Panc1 (cell line): ENCODE results near the gene TNFAIP2. TPM values are rescaled to one million over a fixed set of nuclear protein-coding genes. Genes with fewer than 3 reads are reported as not detected.

Experiments
- ATAC-seq: fragments of 200-7000 bp; cut with Tn5 transposase; 2 replicates; pipeline ENCODE4 v1.9.1; 2020; ENCODE audit warnings: mild to moderate bottlenecking, moderate library complexity
- BruUV-seq: library from RNA; stranded (reverse); fragments of 400-500 nt; replicated peaks from 2 replicates; lab custom pipeline; 2021; lab: Mats Ljungman, UMichigan
- CTCF ChIA-PET: fragments of 300-600 bp; sonication (Branson Sonifier 250); formaldehyde crosslinking; loops from one replicate; lab custom pipeline; 2022; ENCODE audit warnings: antibody characterized with exemption; lab: Charles Lee
- POLR2A ChIA-PET: fragments of 300-600 bp; sonication (Branson Sonifier 250); formaldehyde crosslinking; loops from one replicate; lab custom pipeline; 2022; ENCODE audit warnings: antibody characterized with exemption; lab: Charles Lee
- DNase-seq: peaks from one replicate; pipeline ENCODE4 v3.0.0-alpha.2; 2010; ENCODE audit warnings: low read depth, low spot score
- H3K27ac ChIP-seq: 2 replicates; pipeline ENCODE4 v1.5.1; 2011; ENCODE audit warnings: mild to moderate bottlenecking, low read length, inconsistent platforms
- H3K27me3 ChIP-seq: fragments of 200-500 bp; sonication (Bioruptor generic); 2 replicates; pipeline ENCODE4 v1.6.0; 2014; ENCODE audit warnings: low read length, inconsistent platforms; ENCODE audit not compliant: control insufficient read depth, insufficient read depth
- H3K36me3 ChIP-seq: fragments of 200-500 bp; sonication (Bioruptor generic); 2 replicates; pipeline ENCODE4 v1.5.1; 2014; ENCODE audit warnings: inconsistent platforms, mild to moderate bottlenecking, low read length, moderate library complexity; ENCODE audit not compliant: control insufficient read depth, insufficient read depth
- H3K4me1 ChIP-seq: 2 replicates; pipeline ENCODE4 v1.5.1; 2011; ENCODE audit warnings: inconsistent platforms, mild to moderate bottlenecking, low read length, moderate library complexity; ENCODE audit not compliant: control insufficient read depth, insufficient read depth
- H3K4me3 ChIP-seq, 2 experiments: 2 replicates each; pipeline ENCODE4 v1.5.1; 2011 to 2012; ENCODE audit warnings: low read depth in 2 of 2, low read length in 2 of 2, mild to moderate bottlenecking in 2 of 2, inconsistent platforms in 1 of 2, moderate library complexity in 1 of 2
- H3K9me3 ChIP-seq: fragments of 200-500 bp; sonication (Bioruptor generic); 2 replicates; pipeline ENCODE4 v1.5.1; 2014; ENCODE audit warnings: low read depth, mild to moderate bottlenecking, inconsistent platforms, low read length, moderate library complexity; ENCODE audit not compliant: control insufficient read depth, insufficient read depth
- POLR2AphosphoS5 ChIP-seq: IDR thresholded peaks from 2 replicates; pipeline ENCODE4 v1.6.1; 2012; ENCODE audit warnings: mild to moderate bottlenecking, low read depth, low read length, moderate library complexity
- REST ChIP-seq, 2 experiments: IDR thresholded peaks; 2 replicates each; pipeline ENCODE4 v1.6.1; 2011 to 2012; ENCODE audit warnings: low read depth in 2 of 2, control low read depth in 1 of 2, low read length in 1 of 2, mild to moderate bottlenecking in 1 of 2, moderate library complexity in 1 of 2; ENCODE audit not compliant: insufficient read depth in 1 of 2
- SIN3A ChIP-seq: IDR thresholded peaks from 2 replicates; pipeline ENCODE4 v1.6.1; 2012; ENCODE audit warnings: low read depth, mild to moderate bottlenecking, low read length, moderate library complexity, borderline replicate concordance; ENCODE audit not compliant: insufficient read depth
- TCF7L2 ChIP-seq: IDR thresholded peaks from 2 replicates; pipeline ENCODE4 v1.6.1; 2011; ENCODE audit warnings: mild to moderate bottlenecking, low read depth, low read length, inconsistent platforms
- in situ Hi-C: cut with HindIII; loops from 2 replicates; pipeline ENCODE4 v1.10.0; 2016; ENCODE audit warnings: low sequenced_read_pairs, low pct_unique_long_range_greater_than_20kb
- intact Hi-C: fragments of 100-400 bp; cut with micrococcal nuclease; formaldehyde crosslinking; loops from one replicate; pipeline ENCODE4 v1.10.0; 2022; ENCODE audit not compliant: unreplicated experiment
- total RNA-seq: library from RNA; stranded (reverse); gene quantifications from one replicate; pipeline ENCODE4 v1.2.1, GENCODE V29; 2021; ENCODE audit not compliant: unreplicated experiment
- TF ChIP-seq, protein P1 (sequence below): fragments of 450-650 bp; IDR thresholded peaks from 2 replicates; pipeline ENCODE4 v1.5.1; 2017; ENCODE audit warnings: mild to moderate bottlenecking

Gene TNFAIP2
- total RNA-seq, 1 experiment from 2014 or later, result 491 TPM

GRCh38 chr14:103121121-103121845 is 2.0 kb upstream of the TNFAIP2 start:
- in situ Hi-C loops, result no loop called here
- Histone ChIP-seq H3K4me3 (peak overlapping the region; percentile 5 to 6; a peak in 3 of 4 replicates), H3K27ac (peak overlapping the region; percentile 87), H3K27me3 (no peaks in the 10 kb centered on the region), H3K9me3 (no peaks in the 10 kb centered on the region), H3K36me3 (no peaks in the 10 kb centered on the region), H3K4me1 (peaks cover 40% of the 10 kb centered on the region)
- DNase-seq, result no peak
- ChIA-PET CTCF (no interaction called here), POLR2A (no interaction called here)
- no TSS peak for BruUV-seq
- no peak for TF ChIP-seq TCF7L2
- TF ChIP-seq, protein P1, sequence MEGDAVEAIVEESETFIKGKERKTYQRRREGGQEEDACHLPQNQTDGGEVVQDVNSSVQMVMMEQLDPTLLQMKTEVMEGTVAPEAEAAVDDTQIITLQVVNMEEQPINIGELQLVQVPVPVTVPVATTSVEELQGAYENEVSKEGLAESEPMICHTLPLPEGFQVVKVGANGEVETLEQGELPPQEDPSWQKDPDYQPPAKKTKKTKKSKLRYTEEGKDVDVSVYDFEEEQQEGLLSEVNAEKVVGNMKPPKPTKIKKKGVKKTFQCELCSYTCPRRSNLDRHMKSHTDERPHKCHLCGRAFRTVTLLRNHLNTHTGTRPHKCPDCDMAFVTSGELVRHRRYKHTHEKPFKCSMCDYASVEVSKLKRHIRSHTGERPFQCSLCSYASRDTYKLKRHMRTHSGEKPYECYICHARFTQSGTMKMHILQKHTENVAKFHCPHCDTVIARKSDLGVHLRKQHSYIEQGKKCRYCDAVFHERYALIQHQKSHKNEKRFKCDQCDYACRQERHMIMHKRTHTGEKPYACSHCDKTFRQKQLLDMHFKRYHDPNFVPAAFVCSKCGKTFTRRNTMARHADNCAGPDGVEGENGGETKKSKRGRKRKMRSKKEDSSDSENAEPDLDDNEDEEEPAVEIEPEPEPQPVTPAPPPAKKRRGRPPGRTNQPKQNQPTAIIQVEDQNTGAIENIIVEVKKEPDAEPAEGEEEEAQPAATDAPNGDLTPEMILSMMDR, result no peak
- peak; percentile 57; the same call in 1 of the 2 replicates for TF ChIP-seq POLR2AphosphoS5
- no peak for TF ChIP-seq REST (IDR thresholded peaks at IDR 0.05; ENCODE audit: insufficient read depth in 1 of 2, low read depth in 2 of 2, low read length in 1 of 2)
- TF ChIP-seq SIN3A, result no peak
- ATAC-seq, result peak; percentile 44
- intact Hi-C loops, result no loop called here

- DNase-seq (no peak), ATAC-seq (peak; percentile 18)
- ChIA-PET CTCF (no interaction called here), POLR2A (no interaction called here)
- Histone ChIP-seq H3K27me3 (no peaks in the 10 kb centered on the region), H3K27ac (peak overlapping the region; percentile 86), H3K9me3 (no peaks in the 10 kb centered on the region), H3K4me1 (peaks cover 37% of the 10 kb centered on the region), H3K4me3 (peak overlapping the region; percentile 43 to 65), H3K36me3 (no peaks in the 10 kb centered on the region)
- intact Hi-C loops, result no loop called here
- in situ Hi-C loops, result no loop called here
- no TSS peak for BruUV-seq
- TF ChIP-seq REST (IDR thresholded peaks at IDR 0.05; ENCODE audit: insufficient read depth in 1 of 2, low read depth in 2 of 2, low read length in 1 of 2) (no peak), POLR2AphosphoS5 (no peak; the same call in 1 of the 2 replicates), SIN3A (no peak), TCF7L2 (no peak)
- TF ChIP-seq, protein P1, result no peak
Measured at GRCh38 chr14:103121846-103122584, 1.2 kb upstream of the TNFAIP2 start.
